Measurements from ENCODE around the gene ACO2.
A peak's percentile ranks its signal among the peaks of the same experiment; 100 is the strongest.

ACO2 gene

DNA sequence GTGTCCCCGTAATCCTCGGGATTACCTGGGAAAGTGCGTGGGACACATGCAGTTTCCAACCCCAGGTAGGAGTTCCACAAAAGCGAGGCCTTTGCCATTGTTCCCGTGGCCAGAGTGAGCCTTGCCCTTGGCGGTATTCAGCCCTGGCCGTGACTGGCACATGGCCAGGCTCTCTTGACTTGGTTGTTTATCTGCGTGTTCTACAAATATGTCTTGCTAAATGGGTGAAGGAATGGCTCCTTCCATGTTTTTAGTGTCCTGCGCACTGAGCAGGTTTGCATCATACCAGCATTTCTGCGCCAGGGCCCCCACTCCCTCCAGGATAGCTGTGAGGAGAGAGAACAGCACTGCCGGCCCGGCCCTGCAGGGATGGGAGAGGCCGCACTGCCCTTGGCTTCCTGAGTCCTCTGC is 55.3 kb downstream of the ACO2 start:
- DNase-seq (ENCODE audit: low spot score), result no peak

DNA sequence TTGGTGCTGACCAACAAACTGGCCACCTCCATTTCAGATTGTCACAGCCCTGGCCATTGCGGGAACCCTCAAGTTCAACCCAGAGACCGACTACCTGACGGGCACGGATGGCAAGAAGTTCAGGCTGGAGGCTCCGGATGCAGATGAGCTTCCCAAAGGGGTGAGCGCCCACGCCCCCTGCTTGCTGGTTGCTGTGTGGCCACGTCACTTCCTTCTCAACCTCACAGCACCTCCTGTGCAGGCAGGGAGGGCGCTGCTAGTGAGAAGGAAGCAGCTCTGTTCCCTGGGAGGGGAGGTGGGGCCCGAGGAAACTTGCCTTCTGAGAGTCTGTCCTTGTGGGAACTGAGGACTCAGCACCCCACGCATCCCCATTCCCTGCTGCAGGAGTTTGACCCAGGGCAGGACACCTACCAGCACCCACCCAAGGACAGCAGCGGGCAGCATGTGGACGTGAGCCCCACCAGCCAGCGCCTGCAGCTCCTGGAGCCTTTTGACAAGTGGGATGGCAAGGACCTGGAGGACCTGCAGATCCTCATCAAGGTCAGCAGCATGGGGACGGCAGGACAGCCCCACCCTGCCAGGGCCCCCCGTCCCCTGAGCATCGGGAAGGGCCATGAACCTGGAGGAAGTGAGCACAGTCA is 56.0 kb downstream of the ACO2 start:
- DNase-seq (ENCODE audit: low spot score), result peak; percentile 56
- TF ChIP-seq, protein P1, sequence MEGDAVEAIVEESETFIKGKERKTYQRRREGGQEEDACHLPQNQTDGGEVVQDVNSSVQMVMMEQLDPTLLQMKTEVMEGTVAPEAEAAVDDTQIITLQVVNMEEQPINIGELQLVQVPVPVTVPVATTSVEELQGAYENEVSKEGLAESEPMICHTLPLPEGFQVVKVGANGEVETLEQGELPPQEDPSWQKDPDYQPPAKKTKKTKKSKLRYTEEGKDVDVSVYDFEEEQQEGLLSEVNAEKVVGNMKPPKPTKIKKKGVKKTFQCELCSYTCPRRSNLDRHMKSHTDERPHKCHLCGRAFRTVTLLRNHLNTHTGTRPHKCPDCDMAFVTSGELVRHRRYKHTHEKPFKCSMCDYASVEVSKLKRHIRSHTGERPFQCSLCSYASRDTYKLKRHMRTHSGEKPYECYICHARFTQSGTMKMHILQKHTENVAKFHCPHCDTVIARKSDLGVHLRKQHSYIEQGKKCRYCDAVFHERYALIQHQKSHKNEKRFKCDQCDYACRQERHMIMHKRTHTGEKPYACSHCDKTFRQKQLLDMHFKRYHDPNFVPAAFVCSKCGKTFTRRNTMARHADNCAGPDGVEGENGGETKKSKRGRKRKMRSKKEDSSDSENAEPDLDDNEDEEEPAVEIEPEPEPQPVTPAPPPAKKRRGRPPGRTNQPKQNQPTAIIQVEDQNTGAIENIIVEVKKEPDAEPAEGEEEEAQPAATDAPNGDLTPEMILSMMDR (IDR thresholded peaks at IDR 0.05; ENCODE audit: extremely low read depth, missing control alignments), result no peak

More for the DNA sequence above, 55.3 kb downstream of the ACO2 start:
- TF ChIP-seq, protein P1 (IDR thresholded peaks at IDR 0.05; ENCODE audit: extremely low read depth, missing control alignments), result no peak

DNA sequence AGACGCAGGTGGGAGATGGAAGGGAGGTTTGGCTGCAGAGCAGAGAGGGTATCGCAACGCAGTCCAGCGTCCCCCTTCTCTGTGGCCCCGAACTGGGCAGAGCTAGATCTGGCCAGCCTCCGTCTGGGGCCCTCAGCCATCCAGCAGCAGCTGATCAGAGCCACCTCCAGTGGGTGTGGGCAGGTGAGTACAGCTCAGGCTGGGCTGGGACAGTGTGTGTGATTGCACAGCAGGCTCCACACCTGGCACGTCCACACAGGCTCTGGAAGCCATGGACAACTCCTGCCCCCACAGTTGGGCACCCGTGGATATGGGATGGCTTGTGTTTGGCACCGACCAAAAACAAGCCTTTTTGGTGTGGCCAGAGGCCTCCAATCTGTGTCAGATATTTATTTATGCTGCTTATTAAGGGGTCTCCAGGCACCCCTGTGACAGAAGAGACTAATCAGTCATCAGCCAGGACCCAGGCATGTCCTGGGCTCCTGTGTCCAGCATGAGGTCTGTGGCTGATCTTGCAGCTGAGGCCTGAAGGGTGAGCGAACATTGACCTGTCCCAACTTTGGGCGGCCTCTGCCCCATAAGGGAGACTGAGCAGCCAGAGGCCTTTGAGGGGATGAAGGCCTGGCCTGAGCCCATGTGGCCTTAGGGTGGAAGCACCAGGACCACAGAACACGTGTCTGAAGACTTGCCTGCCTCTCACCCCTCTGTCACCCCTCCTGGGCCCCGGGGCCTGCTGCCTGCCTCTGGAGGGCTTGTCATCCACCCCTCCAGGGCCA is 56.7 kb downstream of the ACO2 start:
- TF ChIP-seq, protein P1 (IDR thresholded peaks at IDR 0.05; ENCODE audit: extremely low read depth, missing control alignments), result no peak
- no peak for DNase-seq (ENCODE audit: low spot score)

DNA sequence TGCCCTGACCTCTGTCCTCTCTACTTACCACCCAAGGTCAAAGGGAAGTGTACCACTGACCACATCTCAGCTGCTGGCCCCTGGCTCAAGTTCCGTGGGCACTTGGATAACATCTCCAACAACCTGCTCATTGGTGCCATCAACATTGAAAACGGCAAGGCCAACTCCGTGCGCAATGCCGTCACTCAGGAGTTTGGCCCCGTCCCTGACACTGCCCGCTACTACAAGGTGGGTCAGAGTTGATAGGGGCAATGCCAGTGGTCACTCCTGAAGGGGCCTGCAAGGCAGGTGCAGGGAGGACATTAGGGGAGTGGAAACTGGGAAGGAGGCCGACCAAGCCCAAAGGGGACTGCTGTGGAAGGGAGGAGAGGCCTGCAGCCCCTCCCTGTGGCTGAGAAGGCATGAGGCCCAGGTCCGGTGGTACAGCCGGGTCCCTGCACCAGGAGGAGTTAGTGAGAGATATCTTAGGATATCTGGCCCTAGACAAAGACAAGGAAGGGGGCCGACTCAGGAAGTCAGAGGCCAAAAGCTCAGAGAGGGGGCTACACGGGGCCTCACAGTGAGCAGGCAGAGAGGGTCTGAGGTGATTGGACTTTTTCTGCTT is 57.4 kb downstream of the ACO2 start:
- no peak for DNase-seq (ENCODE audit: low spot score)
- TF ChIP-seq, protein P1 (IDR thresholded peaks at IDR 0.05; ENCODE audit: extremely low read depth, missing control alignments), result no peak

DNA sequence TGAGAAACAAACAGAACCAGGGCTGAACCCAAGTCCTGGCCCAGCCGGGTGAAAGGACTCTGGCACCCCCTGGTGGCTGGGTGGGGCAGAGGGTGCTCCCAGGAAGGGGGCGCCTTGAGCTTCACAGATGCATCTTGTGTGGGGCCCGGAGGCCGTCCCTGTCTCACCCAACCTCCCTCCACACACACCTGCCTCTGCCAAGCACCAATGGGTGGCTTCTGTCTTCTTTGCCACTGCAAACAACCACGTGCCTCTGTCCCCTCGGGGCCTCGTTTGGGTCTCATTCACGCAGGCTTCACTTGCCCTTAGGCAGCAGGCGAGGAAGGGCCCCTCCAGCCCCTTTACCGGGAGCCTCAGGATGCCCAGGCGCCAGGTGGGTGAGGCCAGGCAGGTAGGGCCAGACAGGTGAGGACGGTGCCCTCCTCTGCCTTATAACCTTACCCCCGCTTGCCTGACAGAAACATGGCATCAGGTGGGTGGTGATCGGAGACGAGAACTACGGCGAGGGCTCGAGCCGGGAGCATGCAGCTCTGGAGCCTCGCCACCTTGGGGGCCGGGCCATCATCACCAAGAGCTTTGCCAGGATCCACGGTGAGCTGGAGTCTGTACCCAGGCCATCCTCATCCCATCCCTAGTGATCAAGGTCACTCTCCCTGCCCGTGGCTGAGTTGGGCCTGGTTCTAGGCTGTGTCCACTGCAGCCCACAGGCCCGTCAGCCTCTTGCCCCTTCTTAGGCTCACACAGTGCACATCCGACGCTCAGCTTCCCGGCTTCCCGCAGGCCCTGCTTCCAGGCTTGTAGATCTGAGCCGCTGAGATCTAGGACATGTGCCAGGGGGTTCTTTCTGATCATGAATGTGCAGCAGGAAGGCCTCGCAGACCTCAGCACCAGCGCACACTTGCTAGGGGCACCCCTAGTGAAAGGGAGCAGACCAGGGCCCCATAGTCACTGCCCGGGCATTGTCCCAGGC is 58.2 kb downstream of the ACO2 start:
- peak; percentile 69 for DNase-seq (ENCODE audit: low spot score)
- TF ChIP-seq, protein P1 (IDR thresholded peaks at IDR 0.05; ENCODE audit: extremely low read depth, missing control alignments), result peak; percentile 81

DNA sequence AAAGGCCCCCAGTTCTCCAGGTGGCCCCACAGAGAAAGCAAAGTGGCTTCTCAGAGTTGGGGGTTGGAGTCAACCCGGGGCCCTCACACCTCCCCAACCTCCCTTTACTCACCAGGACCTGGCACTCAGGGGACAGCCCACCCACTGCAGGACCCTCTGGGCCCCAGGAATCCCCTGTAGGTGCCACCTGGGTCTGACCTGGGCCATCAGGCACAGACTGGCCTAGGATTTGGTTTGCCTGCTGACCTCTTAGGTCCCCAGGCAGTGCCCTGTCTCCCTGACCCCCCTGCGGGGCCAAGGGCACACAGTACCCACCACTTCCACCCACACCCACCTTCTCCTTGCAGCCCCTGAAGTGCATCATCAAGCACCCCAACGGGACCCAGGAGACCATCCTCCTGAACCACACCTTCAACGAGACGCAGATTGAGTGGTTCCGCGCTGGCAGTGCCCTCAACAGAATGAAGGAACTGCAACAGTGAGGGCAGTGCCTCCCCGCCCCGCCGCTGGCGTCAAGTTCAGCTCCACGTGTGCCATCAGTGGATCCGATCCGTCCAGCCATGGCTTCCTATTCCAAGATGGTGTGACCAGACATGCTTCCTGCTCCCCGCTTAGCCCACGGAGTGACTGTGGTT is 59.3 kb downstream of the ACO2 start:
- TF ChIP-seq, protein P1 (IDR thresholded peaks at IDR 0.05; ENCODE audit: extremely low read depth, missing control alignments), result no peak
- no peak for DNase-seq (ENCODE audit: low spot score)

Data from GM20000 (cell line).